HG03442 (cell line): ENCODE data around the gene ZBTB5.
"Not testable (repeated sequence)": the region's sequence is repeated elsewhere in the genome, so short reads cannot be mapped to it uniquely, and the experiment has no call there.

Experiments used
- ATAC-seq: cut with Tn5 transposase; IDR thresholded peaks from one replicate; pipeline ENCODE4 v1.9.1; 2021; ENCODE audit warnings: mild to moderate bottlenecking, moderate library complexity; ENCODE audit not compliant: unreplicated experiment

Gene ZBTB5

DNA sequence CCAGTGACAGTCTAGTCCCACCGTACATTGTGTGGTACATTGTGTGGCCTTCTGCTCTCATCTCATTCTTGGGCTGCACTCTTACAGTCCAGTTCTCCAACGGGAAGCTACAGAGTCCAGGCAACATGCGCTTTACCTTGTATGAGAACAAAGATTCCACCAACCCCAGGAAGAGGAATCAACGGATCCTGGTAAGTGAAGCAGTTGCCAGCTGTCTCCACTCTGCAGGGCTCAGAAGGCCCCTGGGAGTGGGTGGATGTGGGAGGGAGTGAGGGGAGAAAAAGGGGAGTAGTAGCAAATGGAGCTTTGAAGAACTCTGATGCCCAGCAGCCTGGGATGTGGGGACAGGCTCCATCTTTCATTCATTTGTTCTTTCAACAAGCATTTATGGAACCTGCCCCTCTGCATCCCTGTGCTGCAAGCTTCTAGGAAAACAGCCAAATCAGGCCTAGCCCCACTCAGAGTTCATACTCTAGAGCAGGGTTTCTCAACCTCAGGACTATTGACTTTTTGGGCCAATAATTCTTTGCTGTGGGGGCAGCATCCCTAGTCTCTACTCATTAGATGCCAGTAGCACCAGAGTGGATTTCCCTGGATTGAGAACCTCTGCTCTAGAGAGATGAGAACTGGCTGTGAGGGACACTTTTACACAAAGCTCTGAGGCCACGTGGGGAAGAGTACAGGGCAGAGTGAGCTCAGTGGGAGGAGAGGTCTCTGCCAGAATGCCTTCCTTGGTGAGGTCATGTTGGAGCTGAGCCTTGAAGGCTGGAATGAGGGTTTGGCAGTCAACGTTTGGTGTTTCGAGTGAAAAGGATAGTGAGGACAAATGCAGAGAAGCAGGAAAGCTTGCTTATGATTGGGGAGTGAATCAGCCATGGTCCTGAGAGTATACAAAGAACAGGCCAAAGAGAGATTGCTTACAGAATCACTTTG lies 21.6 kb upstream of the ZBTB5 start:
- no peak for ATAC-seq

GRCh38 chr9:37486256-37486615 lies 21.0 kb upstream of the ZBTB5 start:
- ATAC-seq, result no peak

DNA sequence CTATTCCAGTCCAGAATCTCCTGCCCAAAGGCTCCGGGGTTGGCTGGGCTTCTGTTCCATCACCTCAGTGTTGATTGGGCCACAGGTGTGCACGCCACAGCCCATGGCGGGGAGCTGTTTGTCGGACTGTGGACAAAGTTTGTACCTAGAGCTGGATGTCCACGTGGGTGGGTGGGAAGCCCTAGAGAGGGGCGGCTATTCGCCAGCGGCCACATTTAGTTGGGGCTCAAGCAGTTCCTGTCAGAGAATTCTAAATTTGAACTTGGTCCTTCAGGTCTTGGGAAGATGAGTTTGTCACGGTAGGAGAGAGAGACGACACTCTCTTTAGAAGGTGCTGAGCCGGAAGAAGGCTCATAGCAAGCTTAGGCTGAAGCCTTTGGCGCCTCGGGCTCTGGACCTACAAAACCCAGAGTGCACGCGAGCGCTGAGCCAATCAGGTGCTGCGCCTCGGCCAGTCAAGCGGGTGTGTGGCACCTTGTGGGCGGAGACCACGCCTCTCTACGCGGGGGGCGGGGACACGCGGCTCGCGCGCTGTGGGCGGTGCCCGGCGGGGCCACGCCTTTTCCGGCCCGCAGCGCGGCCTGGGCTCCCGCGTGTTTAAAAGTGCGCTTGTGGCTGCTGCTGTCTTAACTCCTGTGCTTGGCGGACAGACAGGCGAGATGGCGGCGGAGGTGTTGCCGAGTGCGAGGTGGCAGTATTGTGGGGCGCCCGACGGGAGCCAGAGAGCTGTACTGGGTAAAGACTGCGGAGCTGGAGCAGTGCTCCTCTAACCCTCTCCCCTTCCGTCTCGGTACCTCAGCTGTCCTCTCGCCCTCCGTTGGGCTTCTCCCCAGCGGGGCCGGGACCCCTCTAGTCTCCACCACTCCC lies 20.4 kb upstream of the ZBTB5 start, which contains the start of gene POLR1E:
Gene POLR1E, plus strand, starts transcription at position 560 of the 867 bp plus-strand sequence. Its CDS starts 100 bp downstream, at position 660.
- peak; percentile 94 for ATAC-seq

DNA sequence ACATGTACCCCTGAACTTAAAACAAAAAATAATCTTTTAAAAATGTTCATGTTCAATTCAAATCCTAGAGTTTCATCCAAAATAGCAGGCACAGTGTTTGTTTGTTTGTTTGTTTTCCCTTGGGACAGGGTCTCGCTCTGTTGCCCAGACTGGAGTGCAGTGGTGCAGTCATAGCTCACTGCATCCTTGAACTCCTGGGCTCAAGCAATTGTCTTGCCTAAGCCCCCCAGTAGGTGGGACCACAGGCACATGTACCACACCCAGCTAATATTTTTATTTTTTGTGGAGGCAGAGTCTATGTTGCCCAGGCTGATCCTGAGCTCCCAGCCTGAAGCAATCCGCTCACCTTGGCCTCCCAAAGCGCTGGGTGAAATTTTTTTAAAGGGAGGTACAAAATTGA lies 15.5 kb upstream of the ZBTB5 start:
- no peak for ATAC-seq

DNA sequence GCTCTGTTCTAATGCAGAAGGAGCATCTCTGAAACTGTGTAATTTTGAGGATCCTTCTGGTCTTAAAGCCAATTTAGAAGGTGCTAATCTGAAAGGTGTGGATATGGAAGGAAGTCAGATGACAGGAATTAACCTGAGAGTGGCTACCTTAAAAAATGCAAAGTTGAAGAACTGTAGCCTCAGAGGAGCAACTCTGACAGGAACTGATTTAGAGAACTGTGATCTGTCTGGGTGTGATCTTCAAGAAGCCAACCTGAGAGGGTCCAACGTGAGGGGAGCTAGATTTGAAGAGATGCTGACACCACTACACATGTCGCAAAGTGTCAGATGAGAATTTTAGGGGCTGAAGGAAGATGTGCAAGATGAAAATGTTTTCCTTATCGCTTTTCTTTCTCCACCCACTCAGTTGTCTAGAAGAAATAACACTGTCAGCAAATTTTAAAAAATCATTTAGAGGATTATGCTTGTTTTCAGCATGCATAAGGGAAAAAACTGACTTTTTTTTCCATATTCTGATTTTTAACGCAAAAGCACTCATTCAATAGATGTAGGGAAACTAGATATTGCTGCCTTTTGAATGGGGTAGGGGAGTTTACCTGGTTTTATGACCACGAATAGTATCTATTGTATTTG lies 12.9 kb upstream of the ZBTB5 start:
- ATAC-seq, result not testable (repeated sequence)

DNA sequence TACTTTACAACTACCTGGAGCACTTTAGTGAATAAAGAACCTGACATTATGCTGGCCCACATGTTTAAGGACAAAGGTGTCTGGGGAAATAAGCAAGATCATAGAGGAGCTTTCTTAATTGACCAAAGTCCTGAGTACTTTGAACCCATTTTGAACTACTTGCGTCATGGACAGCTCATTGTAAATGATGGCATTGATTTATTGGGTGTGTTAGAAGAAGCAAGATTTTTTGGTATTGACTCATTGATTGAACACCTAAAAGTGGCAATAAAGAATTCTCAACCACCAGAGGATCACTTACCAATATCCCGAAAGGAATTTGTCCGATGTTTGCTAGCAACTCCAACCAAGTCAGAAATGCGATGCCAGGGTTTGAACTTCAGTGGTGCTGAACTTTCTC lies 12.2 kb upstream of the ZBTB5 start:
- not testable (repeated sequence) for ATAC-seq

- ATAC-seq, result no peak
Measured at GRCh38 chr9:37476930-37477329, 11.7 kb upstream of the ZBTB5 start.

- ATAC-seq, result no peak
Measured at GRCh38 chr9:37474438-37474837, 9.2 kb upstream of the ZBTB5 start.

DNA sequence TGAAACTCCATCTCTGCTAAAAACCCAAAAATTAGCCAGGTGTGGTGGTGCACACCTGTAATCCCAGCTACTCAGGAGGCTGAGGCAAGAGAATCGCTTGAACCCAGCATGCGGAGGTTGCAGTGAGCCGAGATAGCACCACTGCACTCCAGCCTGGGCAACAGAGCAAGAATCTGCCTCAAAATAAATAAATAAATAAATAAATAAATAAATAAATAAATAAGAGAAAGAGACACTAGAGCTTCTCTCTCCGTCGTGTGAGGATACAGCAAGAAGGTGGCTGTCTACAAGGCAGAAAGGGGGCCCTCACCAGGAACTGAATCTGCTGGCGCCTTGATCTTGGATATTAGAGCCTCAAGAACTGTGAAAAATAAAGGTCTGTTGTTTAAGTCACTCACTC lies 8.7 kb upstream of the ZBTB5 start:
- not testable (repeated sequence) for ATAC-seq

- ATAC-seq, result no peak
Measured at GRCh38 chr9:37471942-37472684, 6.9 kb upstream of the ZBTB5 start.

- no peak for ATAC-seq
Measured at GRCh38 chr9:37468620-37469019, 3.4 kb upstream of the ZBTB5 start.

DNA sequence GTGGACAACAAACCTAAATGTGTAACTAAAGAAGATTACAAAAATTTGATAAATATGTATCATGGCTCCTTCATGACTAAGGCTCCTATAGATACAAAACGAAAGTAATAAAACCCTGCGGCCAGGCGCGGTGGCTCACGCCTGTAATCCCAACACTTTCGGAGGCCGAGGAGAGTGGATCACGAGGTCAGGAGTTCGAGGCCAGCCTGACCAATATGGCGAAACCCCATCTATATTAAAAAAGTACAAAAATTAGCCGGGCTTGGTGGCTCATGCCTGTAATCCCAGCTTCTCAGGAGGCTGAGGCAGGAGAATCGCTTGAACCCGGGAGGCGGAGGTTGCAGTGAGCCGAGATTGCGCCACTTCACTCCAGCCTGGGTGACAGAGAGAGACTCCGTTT lies 2.3 kb upstream of the ZBTB5 start:
- not testable (repeated sequence) for ATAC-seq

GRCh38 chr9:37466037-37466709 lies 923 bp upstream of the ZBTB5 start:
- peak; percentile 1 for ATAC-seq

DNA sequence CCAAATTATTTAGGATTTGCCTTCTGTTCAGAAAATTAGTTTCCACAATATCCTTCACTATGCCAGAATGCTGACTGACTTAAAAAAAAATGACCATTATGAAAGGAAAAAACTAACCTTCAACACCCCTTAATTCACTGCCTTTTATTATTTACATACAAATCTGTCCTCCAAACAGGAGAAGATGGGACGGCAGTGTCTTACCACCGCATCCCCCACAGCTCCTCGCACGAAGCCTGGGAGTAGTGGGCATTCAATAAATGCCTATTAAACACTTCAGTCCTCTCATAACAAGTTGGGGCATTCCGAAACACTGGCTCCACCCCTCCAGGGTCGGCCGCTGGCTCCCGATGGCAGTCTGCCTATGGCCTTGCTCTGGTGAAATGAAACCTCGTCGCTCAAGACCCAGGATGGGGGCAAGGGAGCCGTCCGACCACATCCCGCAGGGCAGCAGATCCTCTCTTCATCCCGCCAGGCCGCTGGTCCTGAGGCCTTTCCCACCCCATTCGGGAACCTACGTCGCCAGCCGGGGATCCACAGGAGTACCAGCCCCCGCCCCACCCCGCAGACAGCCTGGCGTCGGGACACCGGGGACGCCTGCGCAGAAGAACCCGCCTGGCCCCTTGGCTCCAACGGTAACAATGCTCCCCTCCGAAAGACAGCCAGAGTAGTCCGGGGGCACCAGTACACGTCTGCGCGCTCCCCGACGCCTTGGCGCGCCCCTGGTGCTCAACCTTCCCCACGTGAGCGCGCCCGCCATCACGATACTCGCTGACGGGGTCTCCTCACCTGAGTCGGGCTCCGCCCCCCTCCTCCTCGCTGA lies 613 bp downstream of the ZBTB5 start:
- peak; percentile 35 for ATAC-seq

- ATAC-seq, result no peak
Measured at GRCh38 chr9:37464006-37464405, 1.2 kb downstream of the ZBTB5 start.

DNA sequence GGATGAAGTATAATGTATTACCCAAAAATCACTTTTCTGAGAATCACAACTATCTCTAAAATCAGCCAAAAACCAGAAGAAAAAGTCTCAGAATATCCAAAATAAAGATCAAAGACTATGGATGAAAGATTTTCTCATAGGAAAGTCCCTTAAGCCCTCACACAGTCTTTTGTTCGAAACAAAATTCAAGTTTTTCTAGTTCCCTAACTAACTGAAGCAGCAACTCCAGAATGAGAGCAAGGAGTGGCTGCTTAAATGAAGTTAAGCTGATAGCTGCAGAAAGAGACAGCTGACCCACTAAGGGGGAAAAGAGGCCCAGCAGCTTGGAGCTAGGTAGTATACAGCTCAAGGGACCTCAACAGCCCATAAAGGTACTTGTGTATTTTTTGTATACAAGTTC lies 8.4 kb downstream of the ZBTB5 start:
- ATAC-seq, result no peak

- no peak for ATAC-seq
Measured at GRCh38 chr9:37455884-37456647, 9.2 kb downstream of the ZBTB5 start.

DNA sequence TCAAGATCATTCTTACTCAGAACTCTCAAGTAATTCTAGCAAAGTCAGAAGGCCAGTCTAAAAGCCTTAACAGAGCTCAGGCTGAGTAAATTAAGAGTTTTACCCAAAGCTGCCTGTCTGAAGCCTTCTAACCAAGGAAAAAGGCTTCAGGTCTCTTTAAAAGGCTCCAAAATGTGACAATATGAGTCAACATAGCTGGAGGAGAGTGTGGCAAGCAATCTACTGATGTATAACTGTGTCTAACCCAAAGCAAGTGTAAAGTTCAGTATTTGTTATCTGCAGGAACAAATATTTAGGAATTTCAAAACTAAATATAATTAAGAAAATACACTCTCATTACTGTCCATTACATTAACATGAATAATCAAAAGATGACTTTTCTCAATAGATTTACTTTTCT lies 11.0 kb downstream of the ZBTB5 start:
- no peak for ATAC-seq
